ENCODE data around the gene LINGO3.

Gene LINGO3

GRCh38 chr19:2328401-2329148 is 20.6 kb upstream of the LINGO3 start, which contains the start of the genes LSM7 and SPPL2B:
Gene LSM7, minus strand, starts transcription at chr19:2328586. Its CDS starts 20 bp downstream, at chr19:2328566.
Gene SPPL2B, plus strand, starts transcription at chr19:2328684. Its CDS starts 26 bp downstream, at chr19:2328710.
- DNase-seq, result peak in 54 of 56 donors; percentile 32 to 96 (median 80)

- DNase-seq, result peak in 31 of 56 donors; percentile 9 to 75 (median 39)
Observed at GRCh38 chr19:2327773-2328400, 19.9 kb upstream of the LINGO3 start.

GRCh38 chr19:2326699-2327360 is 18.9 kb upstream of the LINGO3 start:
- DNase-seq, result no peak

- DNase-seq, result peak in 7 of 56 donors; percentile 19 to 49 (median 26)
Observed at GRCh38 chr19:2325281-2326046, 17.5 kb upstream of the LINGO3 start.

GRCh38 chr19:2324220-2324948 is 16.4 kb upstream of the LINGO3 start:
- DNase-seq, result no peak

GRCh38 chr19:2323707-2324106 is 15.8 kb upstream of the LINGO3 start:
- DNase-seq, result no peak

- DNase-seq, result no peak
Observed at GRCh38 chr19:2321565-2322283, 13.8 kb upstream of the LINGO3 start.

GRCh38 chr19:2320939-2321338 is 13.0 kb upstream of the LINGO3 start:
- DNase-seq, result no peak

- DNase-seq, result no peak
Observed at GRCh38 chr19:2320049-2320448, 12.1 kb upstream of the LINGO3 start.

GRCh38 chr19:2319551-2319950 is 11.6 kb upstream of the LINGO3 start:
- no peak for DNase-seq

GRCh38 chr19:2318923-2319322 is 11.0 kb upstream of the LINGO3 start:
- DNase-seq, result no peak

- DNase-seq, result no peak
Observed at GRCh38 chr19:2317756-2318155, 9.8 kb upstream of the LINGO3 start.

GRCh38 chr19:2317300-2317699 is 9.3 kb upstream of the LINGO3 start:
- DNase-seq, result no peak

- DNase-seq, result peak in 49 of 56 donors; percentile 38 to 86 (median 65)
Observed at GRCh38 chr19:2315818-2316353, 7.9 kb upstream of the LINGO3 start.

- peak in 1 of 56 donors; percentile 49 for DNase-seq
Observed at GRCh38 chr19:2315121-2315817, 7.3 kb upstream of the LINGO3 start.

- DNase-seq, result peak in 34 of 56 donors; percentile 9 to 86 (median 54)
Observed at GRCh38 chr19:2312820-2313501, 5.0 kb upstream of the LINGO3 start.

- DNase-seq, result no peak
Observed at GRCh38 chr19:2311093-2311492, 3.1 kb upstream of the LINGO3 start.

- DNase-seq, result peak in 28 of 56 donors; percentile 12 to 68 (median 30)
Observed at GRCh38 chr19:2309734-2310362, 1.9 kb upstream of the LINGO3 start.

All from nucleus accumbens (tissue), 56 donors.